HG03039 (cell line): ENCODE measurements around the gene CMBL.
"Not testable (repeated sequence)": the region's sequence is repeated elsewhere in the genome, so short reads cannot be mapped to it uniquely, and the experiment has no call there.

Experiments used
- ATAC-seq: cut with Tn5 transposase; IDR thresholded peaks from one replicate; pipeline ENCODE4 v1.9.1; 2021; ENCODE audit warnings: mild to moderate bottlenecking, moderate library complexity; ENCODE audit not compliant: unreplicated experiment

Gene CMBL

DNA sequence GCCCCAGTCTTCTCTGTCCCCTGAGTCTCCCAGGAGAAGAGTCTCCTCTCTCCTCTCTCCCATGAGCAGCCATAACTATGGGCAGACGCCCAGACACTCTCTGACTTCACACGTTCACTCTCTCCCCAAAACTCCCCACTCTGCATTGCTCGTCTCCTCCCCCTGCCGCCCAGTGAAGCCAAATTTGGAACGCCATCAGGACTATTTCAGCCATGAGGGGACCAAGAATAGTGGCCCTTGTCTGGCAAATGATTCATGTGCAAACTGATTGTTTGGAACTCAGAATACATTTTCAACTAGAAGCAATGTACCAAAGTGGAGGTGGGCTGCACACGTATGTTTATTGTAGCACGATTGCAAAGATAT is 20.9 kb downstream of the CMBL start:
- no peak for ATAC-seq

DNA sequence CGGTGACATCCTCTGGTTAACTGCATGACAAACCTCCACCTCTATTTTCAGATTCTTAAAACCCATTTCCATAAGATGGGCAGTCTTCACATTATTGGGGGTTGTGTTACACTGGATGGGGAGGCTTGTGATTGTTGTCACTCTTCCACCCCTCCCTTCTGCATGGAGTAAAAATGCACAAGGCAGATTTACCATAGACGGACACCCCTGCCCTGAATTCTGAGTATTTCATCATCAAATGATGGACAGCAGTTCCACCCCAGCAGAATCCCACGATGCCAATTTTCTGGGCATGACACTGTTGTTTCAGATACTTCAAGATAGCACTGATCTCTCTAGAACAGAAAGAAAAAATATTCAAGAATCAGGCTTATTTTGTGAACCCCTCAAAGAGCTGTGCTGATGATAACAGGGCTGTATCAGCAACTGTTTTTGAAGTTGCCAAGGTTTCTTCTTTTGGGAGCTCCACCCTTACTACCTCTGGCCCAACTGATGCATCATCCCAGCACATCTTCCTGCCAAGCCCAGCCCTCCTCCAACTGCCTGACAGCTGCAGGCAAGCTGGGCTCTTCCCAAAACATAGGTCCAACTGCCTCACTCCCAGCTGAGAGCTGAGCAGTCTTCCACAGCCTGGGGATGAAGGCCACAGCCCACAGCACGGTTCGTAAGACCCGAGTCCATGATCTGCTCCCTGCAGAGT is 21.4 kb downstream of the CMBL start:
- no peak for ATAC-seq

DNA sequence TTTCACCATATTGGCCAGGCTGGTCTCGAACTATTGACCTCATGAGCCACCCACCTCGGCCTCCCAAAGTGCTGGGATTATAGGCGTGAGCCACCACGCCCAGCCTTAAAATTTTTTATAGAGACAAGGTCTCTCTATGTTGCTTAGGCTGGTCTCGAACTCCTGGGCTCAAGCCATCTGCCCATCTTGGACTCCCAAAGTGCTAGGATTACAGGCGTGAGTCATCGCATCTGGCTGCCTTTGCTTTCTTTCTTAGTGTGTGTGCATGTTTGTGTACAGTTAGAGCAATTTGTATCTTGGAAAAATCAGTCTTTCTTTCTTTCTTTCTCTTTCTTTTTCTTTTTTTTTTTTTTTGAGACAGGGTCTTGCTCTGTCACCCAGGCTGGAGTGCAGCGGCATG is 22.3 kb downstream of the CMBL start:
- not testable (repeated sequence) for ATAC-seq

DNA sequence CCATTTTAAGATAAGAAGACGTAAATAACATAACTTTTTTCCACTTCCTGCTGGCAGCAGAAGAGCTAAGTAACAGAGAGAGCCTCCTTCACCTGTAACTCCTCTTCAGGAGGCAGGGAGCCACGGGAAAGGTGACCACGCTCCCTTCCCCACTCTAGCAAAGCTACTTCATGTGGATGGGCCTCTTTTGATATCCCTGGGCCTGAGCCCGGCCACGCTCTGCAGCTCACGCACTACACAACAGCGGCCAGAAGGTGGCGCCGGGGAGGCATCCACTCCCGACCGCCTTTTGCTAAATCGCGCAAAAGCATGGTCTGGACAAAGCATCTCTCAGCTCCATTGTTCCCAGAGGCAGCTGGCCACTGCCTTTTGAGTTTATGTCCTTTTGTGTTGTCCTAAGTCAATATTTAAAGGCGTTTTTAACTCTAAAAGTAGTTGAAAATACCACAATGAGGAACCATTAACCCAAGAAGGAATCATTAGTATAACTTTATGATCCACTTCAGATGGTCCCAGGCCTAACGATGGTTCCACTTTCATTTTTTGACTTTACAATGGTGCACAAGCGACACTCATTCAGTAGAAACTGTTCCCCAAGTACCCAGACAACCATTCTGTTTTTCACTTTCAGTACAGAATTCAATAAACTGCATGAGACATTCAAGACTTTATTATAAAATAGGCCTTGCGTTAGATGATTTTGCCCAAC is 23.6 kb downstream of the CMBL start:
- peak; percentile 96 for ATAC-seq

DNA sequence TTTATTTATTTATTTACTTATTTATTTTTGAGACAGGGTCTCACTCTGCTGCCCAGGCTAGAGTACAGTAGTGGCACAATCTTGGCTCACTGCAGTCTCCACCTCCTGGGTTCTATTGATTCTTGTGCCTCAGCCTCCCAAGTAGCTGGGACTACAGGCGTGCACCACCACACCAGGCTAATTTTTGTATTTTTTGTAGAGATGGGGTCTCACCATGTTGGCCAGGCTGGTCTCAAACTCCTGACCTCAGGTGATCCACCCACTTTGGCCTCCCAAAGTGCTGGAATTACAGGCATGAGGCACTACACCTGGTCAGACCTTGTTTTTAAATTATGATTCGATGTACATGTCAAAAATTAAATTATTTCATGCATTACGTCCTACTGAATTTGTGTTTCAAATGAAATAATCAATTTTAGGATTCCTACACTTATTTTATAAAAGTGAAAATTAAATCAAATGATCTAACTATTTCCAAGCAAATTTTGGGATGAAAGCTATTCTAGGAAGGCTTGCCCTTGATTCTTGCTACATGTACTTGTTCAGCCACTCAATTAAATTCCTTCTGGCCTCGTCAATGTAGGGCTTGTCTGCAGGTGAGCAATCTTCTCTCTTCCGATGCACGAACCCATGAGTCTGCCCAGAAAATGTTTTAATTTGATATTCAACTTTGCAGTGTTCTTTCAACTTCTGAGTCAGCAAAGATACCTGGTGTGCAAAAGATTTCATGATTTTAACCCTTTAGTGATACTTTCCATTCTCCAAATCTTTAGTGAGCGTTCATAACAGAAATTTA is 27.6 kb downstream of the CMBL start:
- no peak for ATAC-seq

DNA sequence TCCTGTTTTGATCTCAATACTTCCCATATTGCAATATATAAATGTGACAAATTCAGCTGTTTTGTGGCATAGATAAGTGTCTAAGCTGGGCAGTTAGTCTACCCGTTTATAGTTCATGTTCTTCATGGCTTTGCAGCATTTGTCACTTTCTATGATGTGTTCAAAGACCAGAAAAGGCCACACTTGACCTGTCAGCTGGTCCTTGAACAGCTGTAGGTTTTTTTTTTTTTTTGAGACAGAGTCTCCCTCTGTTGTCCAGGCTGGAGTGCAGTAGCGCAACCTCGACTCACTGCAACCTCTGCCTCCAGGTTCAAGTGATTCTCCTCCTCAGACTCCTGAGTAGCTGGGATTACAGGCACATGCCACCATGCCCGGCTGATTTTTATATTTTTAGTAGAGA is 28.4 kb downstream of the CMBL start:
- no peak for ATAC-seq

DNA sequence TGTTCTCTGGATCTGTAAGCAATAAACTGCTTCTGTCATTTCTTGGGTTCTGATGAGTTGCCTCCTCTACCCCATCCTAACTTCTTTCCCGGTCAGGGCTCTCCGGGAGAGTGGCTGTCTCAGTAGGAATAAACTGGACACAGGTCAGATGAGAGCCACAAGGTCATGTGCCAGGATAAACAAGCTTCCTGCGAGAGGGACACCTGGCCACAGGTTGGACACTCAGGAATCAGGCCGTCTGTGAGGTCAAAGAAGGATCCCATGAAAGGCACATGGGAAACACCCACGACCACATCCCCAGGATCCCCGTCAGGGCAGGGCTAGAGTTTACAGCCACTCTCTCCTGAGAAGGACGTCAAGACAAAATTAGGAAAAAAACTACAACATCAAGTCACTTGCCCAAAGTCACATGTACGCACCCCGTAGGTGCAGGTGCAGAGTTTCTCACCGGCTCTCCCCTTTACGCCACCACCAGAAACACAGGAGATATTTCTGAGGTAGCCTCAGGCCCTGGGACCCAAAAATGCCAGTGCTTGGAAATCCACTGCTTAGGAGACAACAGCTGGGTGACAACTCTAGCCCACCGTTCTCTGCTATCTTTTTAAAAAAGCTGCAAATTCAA is 28.9 kb downstream of the CMBL start:
- no peak for ATAC-seq

DNA sequence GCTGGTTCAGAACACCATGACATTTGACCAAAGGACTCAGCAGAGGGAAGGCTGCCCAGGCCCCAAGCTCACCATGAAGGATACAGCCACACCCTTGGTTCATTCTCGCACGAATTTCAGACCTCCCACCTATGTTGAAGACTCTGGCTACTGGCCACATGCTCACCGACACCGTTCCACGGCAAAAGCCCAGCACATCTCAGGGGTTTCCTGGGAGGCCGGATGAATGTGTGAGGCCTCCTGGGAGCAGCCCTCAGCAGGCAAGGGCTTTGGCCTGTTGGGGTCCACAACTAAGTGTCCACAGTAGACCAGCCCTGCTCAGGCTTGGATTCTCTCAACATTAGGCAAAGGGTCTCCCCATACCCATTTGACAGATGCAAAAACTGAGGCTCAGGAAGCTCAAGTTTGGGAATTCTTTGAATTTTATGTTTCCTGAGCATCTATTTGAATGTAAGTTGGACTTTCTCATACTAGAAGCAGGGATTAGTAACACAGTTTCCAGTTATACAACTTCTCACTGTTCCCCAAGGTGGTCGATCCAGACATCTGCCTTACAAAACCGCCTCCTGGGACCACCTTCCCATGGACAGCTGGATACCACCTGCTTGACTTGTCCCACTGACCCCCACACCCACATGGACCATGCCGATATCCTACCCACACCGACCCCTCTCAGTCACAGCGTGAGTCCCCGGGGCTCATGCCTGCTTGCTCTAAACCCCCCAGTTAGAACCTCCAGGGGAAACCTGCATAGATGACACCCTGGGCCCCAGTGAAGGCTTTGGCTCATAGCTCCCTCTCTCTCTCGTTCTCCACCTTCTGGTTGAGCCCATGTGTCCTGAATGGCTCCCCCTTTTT is 29.7 kb downstream of the CMBL start:
- ATAC-seq = no peak

DNA sequence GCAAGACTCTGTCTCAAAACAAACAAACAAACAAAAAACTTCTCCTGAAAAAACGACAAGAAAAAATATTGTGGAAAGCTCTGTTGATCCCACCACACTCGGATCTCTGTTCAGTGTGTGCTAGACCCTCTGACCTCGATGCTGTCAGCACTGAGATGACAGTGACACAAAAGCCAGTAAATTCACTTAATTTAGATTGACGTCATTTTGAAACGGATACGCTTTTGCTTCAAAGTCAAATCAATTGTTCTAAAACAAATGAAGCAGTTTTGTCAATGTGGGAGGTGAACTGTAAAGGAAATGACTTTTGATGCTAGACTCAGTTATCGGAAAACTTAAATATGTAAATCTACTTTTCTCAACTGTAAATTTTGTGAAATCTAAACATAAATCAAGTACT is 31.0 kb downstream of the CMBL start:
- ATAC-seq = no peak

DNA sequence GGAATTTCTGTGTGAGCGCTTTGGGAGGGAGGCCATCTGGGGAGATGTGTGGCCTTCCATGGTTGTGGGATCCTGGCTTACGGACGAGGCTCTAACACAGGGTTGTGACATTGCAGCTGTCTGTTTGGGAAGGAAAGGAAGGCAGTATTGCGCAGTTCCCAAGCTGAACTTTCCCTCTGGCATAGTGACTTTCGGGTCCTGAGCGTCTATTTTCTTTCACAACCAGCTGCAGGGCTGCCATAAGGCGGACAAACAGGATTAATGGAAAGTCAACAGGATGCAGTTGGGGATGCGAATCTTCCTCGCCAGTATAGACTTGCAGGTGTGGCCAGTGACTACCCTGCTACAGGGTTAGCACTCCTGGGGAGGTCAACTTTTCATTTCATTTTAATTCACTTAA is 31.7 kb downstream of the CMBL start:
- ATAC-seq = no peak

DNA sequence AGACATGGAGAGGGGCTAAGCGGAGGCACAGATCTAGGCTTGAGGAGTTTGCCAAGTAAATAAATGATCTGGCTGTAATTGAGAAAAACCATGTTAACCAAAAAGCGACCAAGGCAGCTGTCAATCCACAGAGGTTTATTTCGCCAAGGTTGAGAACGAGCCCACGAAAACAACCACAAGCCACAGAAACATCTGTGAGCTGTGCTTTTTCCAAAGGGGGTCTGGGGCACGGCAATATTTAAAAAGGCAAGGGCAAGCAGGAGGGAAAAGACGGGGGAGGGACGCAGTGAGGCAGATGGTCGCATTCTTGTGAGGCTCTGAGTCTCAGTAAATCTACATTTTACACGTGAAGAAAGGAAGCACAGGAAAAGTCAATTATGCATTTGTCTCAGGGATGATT is 32.2 kb downstream of the CMBL start:
- no peak for ATAC-seq

DNA sequence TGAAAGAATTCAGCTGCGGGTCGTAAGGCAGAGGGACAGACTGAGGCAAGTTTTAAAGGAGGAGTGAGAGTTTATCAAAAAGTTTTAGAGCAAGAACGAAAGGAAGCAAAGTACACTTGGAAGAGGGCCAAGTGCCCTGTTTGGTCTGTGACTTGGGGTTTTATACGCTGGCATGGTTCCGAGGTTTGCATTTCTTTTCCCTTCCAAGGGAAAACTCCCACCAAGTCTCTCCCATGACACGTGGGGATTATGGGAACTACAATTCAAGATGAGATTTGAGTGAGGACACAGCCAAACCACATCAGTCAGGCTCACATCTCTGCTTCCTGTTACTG is 34.9 kb downstream of the CMBL start:
- ATAC-seq = not testable (repeated sequence)

DNA sequence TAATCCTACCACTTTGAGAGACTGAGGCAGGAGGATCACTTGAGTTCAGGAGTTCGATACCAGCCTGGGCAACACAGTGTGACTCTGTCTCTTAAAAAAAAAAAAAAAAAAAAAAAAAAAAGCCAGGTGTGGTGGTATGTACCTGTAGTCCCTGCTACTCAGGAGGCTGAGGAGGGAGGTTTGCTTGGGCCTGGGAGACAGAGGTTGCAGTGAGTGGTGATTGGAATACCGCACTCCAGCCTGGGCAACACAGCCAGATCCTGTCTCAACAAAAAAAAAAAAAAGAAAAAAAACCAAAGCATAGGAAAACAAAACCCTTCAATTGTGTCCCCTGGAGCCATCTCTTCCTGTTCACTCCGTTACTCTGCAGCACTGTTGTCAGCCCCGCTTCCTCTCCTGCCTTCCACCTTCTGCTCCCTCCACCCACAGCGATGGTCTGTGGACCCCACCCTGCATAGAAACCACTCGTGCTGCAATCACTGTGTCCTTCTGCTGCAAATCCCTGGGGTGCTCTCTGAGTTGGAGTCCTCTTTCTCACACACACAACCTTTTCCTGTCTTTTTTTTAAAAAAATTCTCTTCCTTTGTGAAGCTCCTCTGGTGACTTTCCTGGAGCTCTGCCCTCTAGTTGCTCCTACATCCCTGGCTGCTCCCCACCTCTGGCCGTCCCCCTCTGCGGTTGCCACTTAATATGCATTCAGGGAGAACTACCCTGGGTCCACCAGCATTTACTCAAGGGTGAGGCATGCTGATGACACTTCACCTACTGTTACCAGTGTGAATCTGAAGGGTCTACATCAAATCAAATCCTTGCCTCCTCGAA is 35.4 kb downstream of the CMBL start:
- no peak for ATAC-seq

DNA sequence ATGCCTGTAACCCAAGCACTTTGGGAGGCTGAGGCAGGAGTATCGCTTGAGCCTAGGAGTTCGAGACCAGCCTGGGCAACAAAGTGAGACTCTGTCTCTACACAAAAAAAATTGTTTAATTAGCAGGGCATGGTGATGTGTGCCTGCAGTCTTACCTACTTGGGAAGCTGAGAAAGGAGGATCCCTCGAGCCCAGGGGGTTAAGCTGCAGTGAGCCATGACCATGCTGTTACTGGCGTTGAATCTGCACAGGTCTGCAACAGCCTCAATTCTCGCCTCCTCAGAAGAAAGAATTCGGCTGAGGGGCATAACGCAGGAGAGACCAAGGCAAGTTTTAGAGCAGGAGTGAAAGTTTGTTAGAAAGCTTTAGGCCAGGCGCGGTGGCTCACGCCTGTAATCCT is 39.6 kb downstream of the CMBL start:
- ATAC-seq = no peak

DNA sequence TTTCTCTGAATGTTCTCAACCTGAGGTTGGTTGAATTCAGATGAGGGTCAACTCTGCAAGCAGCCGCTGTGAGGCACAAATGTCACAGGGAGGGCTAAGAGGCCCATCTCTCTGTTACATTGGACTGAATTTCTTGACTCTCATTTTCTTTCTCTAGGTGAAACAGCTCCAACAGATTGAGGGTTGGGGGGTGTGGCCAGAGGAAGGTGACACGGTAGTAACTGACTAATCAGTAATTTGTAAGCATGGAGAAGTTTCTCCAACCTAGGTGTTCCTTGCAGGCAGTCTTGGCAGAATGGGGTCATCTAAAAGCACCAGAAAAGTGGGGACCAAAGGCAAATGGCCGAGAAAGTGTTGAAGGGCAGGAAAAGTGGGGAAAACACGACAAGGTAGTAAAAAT is 40.9 kb downstream of the CMBL start:
- ATAC-seq = no peak

DNA sequence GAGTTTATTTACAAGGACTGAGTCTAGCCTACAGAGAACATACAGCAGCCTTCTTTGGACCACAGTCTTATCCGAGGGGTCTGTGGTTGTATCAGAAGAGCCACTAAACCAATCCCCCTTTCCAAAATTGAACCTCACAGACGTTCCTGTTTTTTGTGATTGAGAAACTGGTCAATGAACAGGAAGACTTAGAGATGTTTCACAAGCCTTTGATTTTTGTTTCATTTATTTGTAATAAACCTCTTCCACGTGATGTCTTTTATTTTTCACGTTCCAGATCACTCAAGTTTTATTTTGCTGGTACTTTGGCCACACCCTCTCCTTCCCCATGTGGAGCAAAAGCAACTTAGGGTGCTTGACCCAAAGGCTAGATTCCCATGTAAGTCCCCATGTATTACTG is 41.6 kb downstream of the CMBL start:
- ATAC-seq = no peak

DNA sequence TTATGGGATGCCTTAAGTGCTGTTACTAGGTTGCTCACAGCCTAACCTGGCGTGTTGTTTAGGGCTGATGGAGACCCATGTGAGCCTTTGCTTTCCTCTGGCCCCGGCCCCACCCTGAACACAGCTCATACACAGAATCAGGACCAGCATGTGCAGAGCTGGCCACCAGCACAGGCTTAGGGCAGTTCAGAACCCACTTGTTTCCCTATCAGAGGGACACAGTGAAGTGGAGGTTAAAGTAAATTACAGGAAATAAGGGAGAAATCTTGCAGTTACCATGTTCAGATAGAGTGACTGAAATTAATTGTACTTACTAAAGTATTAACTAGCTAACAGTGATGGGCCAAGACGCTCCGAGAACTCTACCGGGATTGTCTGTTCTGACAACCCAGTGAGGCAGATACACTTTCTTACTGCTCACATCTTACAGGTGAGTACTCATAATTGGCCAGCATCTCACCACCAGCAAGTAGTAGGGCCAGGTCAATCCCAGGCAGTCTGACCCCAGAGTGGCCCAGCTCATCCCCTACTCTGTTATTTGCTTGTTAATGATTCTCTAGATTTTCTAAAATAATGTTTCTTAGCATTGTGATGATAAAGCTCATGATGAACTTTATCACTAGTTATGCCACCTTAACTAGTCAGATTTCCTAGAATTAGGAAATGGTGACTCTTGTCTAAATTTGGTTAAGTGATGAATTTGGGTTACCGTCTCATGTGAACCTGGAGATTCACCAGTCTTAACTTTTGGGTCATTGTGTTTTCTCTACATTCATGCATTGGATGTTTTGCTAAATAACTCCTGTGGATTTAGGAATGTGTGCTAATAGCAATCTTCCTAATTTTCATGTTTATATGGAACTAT is 42.2 kb downstream of the CMBL start:
- no peak for ATAC-seq

DNA sequence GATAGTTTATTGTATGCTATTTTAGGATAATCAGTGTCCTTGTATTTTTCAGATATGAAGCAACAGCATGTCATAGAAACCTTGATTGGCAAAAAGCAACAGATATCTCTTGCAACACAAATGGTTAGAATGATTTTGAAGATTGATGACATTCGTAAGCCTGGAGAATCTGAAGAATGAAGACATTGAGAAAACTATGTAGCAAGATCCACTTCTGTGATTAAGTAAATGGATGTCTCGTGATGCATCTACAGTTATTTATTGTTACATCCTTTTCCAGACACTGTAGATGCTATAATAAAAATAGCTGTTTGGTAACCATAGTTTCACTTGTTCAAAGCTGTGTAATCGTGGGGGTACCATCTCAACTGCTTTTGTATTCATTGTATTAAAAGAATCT is 43.1 kb downstream of the CMBL start:
- ATAC-seq = no peak

DNA sequence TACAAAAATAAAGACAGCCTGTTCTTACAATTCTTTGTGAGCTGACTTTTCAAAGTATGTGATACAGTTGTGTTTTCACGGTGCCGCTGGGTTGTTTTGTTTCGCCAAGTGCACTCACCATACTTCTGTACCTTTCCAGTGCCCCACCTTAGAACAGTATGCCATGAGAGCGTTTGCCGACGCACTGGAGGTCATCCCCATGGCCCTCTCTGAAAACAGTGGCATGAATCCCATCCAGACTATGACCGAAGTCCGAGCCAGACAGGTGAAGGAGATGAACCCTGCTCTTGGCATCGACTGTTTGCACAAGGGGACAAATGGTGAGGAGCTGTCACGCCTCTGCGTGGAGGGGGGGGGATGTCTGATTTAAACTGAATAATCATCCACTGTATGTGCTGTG is 44.7 kb downstream of the CMBL start:
- ATAC-seq = no peak
